GM12891 (cell line): Measurements from ENCODE around the gene ADARB1.

ENCODE experiments used
- DNase-seq: peaks from one replicate; pipeline ENCODE4 v3.0.0; 2011; ENCODE audit warnings: low spot score; ENCODE audit not compliant: insufficient read length
- FAIRE-seq: peaks from 2 replicates; lab custom pipeline; 2011; peaks lifted over from hg19 to GRCh38; lab: Jason Lieb, UNC
- PAX5 ChIP-seq: IDR thresholded peaks from 2 replicates; pipeline ENCODE4 v1.6.1; 2011; ENCODE audit warnings: low read length, moderate library complexity, mild to moderate bottlenecking; ENCODE audit not compliant: insufficient read depth, severe bottlenecking
- POLR2A ChIP-seq: IDR thresholded peaks from 2 replicates; pipeline ENCODE4 v1.6.1; 2011; ENCODE audit warnings: low read depth, low read length, control low read depth
- POLR2AphosphoS5 ChIP-seq: IDR thresholded peaks from 2 replicates; pipeline ENCODE4 v1.6.1; 2011; ENCODE audit warnings: low read depth, low read length, control low read depth
- POU2F2 ChIP-seq: IDR thresholded peaks from 2 replicates; pipeline ENCODE4 v1.6.1; 2011; ENCODE audit warnings: low read depth, mild to moderate bottlenecking, control low read depth, low read length, moderate library complexity
- SPI1 ChIP-seq: IDR thresholded peaks from 2 replicates; pipeline ENCODE4 v1.6.1; 2011; ENCODE audit warnings: low read depth, low read length, control low read depth
- TAF1 ChIP-seq: IDR thresholded peaks from 2 replicates; pipeline ENCODE4 v1.6.1; 2011; ENCODE audit warnings: low read depth, low read length, control low read depth

The ADARB1 gene

DNA sequence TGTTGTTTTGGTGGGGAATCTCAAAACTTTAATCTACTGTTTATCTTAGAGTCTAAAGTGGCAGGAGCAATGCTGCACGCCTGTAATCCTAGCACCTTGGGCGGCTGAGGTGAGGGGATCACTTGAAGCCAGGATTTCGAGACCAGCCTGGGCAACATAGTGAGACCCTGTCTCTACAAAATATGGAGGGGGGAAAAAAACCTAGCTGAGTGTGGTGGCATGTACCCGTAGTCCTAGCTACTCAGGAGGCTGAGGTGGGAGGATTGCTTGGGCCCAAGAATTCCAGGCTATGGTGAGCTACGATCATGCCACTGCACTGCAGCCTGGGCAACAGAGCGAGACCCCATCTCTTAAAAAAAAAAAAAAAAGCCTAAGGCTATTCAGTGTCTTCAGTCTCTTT is 175.2 kb downstream of the ADARB1 start:
- FAIRE-seq (no peak), DNase-seq (no peak)
- TF ChIP-seq POLR2AphosphoS5 (no peak), SPI1 (no peak), POLR2A (no peak), TAF1 (no peak), POU2F2 (no peak), PAX5 (no peak)

DNA sequence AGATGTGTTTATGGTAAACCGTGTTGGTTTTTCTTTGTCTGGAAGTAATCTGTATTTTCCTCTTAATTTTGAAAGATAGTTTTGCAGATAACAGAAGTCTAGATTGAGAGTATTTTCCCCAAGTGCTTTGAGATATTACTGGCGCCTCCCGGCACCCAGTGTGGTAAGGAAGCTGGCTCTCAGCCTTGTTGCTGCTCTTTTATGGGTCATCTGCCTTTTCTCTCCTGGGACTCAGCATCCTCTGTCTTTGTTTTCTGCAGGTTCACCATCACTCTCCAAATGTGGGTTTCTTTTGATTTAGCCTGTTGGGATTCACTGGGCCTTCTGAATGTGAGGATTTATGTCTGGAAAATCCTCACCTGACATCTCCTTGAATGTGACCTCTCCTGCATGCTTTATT is 175.9 kb downstream of the ADARB1 start:
- no peak for FAIRE-seq

DNA sequence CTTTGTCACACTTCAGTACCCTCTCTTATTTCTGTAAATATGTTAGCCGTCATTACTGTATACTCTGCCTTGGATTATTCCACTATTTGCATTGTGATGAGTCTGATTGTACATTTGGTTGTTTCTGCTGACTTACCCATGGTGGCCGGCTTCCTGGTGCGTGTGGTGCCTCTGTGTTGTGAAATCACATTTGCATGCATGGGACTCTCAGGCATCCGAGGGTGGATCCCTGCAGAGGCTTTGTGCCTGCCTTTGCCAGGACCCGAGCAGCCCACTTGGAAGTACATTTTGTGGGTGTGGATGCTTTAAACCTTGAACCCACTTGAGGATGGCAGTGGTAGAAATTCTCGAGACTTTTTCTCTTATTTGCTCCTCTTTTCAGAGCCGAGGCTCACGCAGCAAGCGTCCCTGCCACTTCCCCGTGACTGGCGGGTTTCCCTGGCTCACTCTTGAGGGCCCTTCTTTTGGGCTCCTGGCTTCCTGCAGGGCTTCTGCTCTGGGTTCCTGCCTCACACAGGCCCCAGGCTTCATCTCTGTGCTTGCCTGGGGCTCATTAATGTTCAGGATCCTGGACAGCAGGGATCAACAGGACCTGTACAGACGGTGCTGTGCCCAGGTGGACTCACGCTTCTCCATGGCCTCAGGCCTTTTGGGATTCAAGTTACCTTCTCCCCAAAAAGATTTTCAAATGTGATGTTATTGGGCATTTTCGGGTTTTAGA is 176.7 kb downstream of the ADARB1 start:
- TF ChIP-seq PAX5 (no peak), TAF1 (no peak), POU2F2 (no peak)
- no peak for DNase-seq
- no peak for FAIRE-seq

More for the DNA sequence above, 175.9 kb downstream of the ADARB1 start:
- TF ChIP-seq POLR2AphosphoS5 (no peak), SPI1 (no peak), PAX5 (no peak), POU2F2 (no peak), TAF1 (no peak), POLR2A (no peak)
- no peak for DNase-seq

DNA sequence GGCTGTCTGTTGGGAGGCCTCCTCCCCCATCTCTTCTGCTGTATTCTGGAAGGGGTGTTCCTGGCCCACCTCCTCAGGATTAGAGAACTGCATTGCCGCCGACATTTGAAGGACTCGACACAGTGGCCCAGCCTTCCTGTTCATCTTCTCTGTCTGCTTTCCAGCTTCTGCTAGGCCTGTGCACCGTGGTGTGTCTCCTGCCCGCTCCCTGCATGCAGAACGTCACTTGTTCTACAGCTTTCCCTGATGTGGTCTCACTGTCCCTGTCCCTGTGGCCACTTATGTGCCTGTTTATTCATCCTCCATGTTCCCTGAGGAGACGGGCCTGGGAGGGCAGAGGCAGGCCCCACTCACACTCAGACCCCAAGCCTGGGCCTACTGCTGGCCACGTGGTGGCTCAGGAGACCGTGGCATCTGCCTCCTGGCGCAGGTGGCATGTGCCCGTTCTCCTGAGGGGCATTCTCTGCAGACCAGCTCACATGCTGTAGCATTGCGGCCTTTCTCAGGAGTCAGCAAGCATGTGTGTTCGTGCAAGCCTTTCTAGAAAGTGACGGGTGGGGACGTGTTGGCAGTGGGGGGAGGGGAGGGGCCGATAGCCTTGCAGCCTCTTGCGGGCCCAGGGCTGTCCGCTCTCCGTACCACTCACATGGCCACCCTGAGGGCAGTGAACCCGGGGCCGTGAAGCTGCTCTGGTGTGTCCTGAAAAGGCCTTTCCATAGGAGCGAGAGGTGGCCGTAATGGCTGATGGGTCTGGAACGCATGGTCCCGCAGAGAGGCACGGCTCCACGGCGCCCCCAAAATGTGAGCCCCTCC is 177.5 kb downstream of the ADARB1 start:
- TF ChIP-seq TAF1 (no peak), POLR2A (no peak), POU2F2 (no peak), PAX5 (no peak), SPI1 (no peak), POLR2AphosphoS5 (no peak)
- no peak for FAIRE-seq
- no peak for DNase-seq

DNA sequence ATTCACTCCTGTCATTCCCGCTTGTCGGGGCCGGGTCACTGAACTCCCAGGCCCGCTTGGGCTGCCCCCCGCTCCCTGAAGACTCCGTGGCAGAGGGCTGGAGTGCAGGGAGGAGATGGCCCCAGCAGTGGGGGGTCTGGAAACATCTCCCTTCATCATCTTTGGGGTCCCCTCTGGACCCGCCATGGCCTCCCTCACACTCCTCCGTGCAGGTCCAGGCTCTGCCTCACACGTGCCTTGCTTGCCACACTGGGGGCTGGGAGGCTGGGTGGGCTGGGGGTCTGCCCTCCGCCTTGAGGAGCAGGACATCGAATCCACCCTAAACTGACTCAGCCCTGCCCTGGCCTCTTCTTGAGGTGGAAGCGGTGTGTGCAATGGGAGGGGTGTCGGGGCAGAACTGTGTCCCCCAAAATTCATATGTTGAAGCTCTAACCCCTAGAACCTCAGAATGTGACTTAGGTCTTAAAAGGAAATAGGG is 178.1 kb downstream of the ADARB1 start:
- FAIRE-seq (no peak), DNase-seq (no peak)
- no peak for TF ChIP-seq POU2F2
- TF ChIP-seq POLR2A: no peak
- no peak for TF ChIP-seq SPI1
- TF ChIP-seq POLR2AphosphoS5: no peak
- TF ChIP-seq PAX5: no peak
- TF ChIP-seq TAF1: no peak

DNA sequence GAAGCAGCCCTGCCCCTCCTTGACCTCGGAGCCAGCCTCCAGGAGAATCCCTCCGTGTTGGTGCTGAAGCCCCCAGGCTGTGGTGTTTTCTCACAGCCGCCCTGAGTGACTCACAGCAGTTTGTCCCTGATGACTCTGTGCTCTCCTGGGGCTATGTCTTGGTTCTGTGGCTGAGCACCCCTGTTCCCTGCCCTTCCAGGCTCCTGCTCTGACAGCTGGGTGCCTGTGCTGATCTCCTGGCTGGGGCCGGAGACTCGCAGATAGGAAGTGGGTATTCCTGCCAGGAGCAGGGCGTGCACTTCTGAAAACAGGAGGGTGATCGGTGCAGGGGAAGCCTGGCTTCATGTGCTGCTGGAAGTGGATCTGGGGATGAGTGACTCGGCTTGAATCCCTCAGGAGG is 178.8 kb downstream of the ADARB1 start:
- no peak for TF ChIP-seq PAX5
- no peak for TF ChIP-seq POU2F2
- no peak for TF ChIP-seq POLR2A
- TF ChIP-seq TAF1: no peak
- TF ChIP-seq SPI1: no peak
- TF ChIP-seq POLR2AphosphoS5: no peak
- DNase-seq (no peak), FAIRE-seq (no peak)

DNA sequence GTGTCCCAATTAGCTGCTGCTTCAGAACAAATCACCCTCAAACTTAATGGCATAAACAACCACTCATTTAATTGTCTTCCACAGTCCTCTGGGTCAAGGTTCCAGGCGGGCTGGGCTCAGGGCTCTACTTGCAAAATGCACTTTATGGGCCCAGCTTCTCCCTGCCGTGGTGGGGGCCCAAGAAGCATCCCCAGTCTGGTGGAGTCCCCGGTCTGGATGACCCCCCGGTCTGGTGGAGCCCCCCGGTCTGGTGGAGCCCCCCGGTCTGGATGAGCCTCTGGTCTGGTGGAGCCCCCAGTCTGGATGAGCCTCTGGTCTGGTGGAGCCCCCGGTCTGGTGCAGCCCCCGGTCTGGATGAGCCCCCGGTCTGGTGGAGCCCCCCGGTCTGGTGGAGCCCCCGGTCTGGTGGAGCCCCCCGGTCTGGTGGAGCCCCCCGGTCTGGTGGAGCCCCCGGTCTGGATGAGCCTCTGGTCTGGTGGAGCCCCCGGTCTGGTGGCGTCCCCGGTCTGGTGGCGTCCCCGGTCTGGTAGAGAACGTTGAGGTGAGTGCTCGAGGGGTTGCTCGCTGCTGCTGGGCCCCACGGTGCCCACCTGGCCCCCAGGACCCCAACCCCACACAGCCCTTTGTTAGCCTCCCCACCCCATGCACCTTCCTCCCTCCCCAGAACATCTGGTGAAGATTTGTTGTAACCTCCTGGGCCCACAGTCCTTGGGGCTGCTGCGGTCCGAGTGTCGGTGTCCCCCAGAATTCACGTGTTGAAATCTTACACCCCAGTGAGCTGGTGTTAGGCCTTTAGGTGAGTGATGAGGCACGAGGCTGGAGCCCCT is 179.5 kb downstream of the ADARB1 start:
- FAIRE-seq (no peak), DNase-seq (no peak)
- TF ChIP-seq SPI1 (no peak), TAF1 (no peak), POLR2A (no peak), PAX5 (no peak)

DNA sequence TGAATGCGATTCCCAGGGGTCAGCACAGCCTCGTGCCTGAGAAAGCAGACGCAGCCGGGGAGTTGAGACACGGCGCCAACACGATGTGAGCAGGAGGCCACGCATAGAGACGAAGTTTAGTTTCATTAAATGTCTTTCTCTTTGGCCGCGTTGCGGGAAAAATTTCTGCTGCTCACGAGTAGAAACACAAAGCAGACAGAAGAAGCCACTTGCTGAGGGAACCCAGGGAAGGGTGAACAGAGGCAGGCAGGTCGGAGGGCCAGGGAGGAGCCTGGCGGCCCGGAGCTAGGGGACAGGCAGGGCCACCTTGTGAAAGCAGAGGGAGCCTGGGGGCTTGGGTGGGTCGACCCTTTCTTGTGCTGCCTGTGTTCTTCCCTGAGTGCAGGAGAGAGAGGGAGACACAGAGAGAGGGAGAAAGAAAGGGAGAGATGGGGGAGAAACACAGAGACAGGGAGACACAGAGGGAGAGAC is 180.1 kb downstream of the ADARB1 start:
- FAIRE-seq (no peak), DNase-seq (no peak)
- TF ChIP-seq POLR2AphosphoS5: no peak
- TF ChIP-seq SPI1: no peak
- TF ChIP-seq PAX5: no peak
- no peak for TF ChIP-seq TAF1
- TF ChIP-seq POU2F2: no peak
- TF ChIP-seq POLR2A: no peak

DNA sequence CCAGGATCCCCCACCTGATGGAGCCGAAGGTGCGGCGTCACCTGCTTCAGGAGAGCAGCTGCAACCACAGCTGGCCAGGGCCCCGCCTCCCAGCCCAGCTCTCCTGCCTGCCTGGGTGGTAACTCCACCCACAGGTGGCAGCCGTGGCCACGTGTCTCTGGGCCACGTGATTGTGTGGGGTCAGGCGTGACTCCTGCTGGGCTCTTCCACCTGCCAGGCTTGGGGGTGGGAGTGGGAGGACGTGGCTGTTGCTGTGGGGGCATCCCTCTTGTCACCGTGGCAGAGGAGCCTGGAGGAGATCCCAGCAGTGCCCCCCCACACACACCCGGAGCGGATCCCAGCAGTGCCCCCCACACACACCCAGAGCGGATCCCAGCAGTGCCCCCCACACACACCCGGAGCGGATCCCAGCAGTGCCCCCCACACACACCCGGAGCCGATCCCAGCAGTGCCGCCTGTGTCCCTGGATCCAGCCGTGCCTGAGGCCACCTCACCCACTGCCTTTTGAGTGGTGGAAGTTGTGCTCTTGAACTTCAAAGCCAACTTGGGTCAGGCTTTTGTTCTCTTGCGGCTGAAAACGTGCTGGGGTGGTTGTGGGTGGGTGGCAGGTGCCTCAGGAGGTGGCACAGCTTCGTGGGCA is 181.1 kb downstream of the ADARB1 start:
- TF ChIP-seq POLR2A: no peak
- TF ChIP-seq POU2F2: no peak
- no peak for TF ChIP-seq TAF1
- TF ChIP-seq SPI1: no peak
- no peak for TF ChIP-seq POLR2AphosphoS5
- no peak for TF ChIP-seq PAX5
- FAIRE-seq: no peak

More for the DNA sequence above, 181.1 kb downstream of the ADARB1 start:
- DNase-seq: peak; percentile 51
